GM18868 (cell line): ENCODE results near the gene KRT71.
"Not testable (repeated sequence)": the region's sequence is repeated elsewhere in the genome, so short reads cannot be mapped to it uniquely, and the experiment has no call there.

Source experiments
- ATAC-seq: cut with Tn5 transposase; IDR thresholded peaks from one replicate; pipeline ENCODE4 v1.9.1; 2021; ENCODE audit warnings: mild to moderate bottlenecking, moderate library complexity; ENCODE audit not compliant: unreplicated experiment

Gene KRT71

DNA sequence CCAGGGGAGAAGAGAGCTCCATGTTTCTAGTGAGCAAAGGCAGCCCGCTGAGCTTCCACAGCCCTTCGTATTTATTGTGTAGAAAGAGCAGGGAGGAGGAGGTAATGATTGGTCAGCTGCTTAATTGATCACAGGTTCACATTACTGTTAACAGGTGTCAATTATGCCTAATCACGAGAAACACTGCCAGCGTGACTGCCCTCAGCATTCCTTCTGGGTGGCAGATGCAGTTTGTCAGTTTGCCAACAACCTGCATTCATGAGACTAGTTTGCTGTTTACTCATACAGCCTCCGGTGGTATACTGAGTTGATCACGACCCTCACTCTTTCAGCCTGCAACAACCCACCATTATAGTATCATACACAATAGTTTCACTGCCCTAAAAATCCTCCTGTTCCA is 52.4 kb downstream of the KRT71 start:
- ATAC-seq = not testable (repeated sequence)

DNA sequence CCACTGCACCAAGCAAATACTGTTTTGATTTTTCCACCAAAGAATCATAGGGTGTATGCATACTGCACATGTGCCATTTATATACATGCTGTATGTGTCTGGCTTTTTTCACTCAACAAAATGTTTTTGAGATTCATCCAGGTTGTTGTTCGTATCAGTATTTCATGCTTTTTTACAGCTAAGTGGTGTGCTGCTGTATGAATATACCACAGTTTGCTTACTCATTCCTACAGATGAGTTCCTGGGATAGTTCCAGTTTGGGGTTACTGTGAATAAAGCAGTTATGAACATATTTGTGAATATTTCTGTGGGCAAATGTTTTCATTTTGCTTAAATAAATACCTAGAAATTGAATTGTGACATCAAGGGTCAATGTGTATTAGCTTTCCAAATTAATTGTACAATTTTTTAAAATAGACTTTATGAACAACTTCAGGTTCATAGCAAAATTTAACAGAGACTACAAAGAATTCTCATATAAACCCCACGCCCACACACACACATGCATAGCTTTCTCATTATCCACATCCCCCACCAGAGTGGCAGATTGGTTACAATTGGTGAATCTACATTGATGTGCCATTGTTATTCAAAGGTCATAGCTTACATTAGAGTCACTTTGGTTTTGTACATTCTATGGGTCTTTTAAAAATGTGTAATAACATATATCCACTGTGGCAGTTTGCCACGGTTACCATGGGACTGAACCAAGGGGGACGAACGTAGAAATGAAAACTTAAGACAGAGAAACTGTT is 53.0 kb downstream of the KRT71 start:
- no peak for ATAC-seq

DNA sequence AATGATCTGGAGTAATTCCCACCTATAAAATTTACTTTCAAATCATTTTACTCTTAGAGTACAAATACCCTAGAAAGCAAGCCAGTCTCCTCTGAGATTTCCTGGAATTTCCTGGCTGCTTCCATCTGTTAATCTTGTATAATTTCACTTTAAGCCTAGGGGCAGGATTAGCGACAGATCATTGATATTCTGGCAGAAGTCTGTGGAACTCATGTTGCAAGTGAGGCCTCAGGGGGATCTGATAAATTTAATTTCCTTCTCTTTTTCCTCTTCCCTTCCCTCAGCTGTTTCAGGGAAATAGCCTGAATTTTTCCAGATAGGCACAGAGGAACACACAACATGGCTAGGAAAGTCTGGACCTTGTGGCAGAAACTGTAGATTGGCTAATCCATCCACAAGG is 54.0 kb downstream of the KRT71 start:
- no peak for ATAC-seq

DNA sequence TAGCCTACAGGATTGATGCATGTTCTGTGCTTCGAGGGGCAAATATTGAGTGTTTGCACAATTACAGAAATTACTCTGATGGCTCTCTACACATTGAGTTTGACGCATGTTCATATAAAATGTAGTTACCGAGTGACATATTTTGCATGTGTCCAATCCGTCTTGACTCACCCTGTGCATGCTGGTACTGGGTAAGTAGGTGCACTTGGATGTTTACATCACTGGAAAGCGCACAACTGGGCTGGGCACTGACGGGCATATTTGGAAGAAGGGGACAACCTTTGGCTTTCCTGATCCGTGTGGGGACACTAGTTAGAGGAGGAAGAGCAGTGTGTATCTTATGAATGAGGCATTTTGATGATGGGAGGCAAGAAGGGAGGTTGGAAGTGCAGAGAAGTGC is 55.0 kb downstream of the KRT71 start:
- ATAC-seq = no peak

DNA sequence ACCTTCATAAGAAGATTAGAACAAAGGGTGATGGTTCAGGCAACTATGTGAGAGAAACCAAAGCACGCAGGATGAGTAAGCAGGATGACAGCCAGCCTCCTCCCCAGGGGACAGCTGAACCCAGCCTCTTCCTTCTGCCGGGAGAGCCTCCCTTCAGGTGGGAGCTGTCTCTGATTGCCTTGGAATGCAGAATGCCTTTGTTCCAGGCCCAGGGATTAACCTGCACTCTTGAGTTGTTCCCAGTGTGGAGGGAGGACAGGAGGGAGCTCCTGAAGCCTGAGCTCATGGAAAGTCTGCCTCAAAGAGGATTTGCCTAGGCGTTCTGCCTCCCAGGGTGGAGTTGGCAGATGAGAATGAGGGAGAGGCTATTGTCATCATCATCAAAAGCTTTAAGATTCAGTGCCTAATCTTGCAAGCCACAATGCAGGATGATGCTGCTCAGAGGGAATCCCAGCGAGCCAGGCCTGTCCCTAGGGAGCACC is 56.3 kb downstream of the KRT71 start:
- no peak for ATAC-seq

DNA sequence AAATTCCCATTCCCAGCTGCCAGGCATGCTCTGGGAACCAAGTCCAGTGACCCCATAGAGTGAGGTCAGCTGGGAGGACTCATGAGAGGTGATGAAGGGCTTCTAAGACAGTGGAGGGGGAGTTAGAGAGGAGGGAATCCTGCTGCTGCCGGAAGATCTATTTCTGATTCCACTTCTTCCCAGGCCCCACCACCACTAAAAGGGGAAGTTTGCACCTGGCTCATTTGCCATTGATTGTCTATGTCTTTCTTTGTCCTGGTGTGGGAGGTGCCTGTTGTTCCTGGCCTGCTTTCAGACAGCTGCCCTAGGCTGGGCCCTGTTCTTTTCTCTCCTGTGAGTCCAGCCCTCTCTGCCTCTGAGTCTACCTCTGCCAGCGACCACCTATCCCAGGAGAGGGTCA is 56.9 kb downstream of the KRT71 start:
- ATAC-seq = no peak

DNA sequence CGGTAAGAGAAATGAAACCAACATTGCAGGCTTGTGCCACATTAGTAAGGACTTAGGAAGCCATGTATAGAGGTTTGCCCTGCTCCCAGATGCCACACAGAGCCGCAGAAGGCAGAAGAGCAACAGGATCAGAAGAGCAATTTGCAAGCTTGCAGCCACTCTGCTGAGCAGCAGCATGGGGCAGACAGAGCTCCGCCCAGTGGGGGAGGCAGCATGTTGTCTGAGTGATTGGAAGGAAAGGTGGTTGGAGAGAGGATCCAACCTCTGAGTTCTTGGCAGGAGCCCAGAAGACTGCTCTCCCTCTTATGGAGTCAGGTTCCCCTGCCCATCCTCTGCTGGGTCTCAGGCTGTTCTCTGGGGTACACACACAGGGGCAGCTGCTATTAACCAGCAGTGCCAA is 57.6 kb downstream of the KRT71 start:
- ATAC-seq = no peak

DNA sequence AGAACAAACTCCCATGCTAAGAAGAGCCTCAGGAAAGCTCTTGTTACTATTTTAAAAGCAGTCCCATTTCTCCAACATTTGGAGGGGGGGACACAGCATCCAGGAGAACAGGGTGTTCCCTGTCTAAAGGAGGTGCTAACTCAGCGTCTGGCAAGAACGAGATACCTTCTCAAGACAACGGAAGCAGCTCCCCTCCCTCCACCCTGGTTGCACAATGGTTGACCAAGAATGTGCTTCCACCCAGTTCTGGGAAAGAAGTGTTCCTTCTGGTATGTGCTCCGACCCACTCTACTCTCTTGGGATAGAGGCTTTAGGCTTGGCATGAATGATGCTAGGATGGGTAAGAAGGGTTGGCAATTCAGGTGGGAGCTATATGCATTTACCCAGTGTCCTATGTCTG is 58.4 kb downstream of the KRT71 start:
- no peak for ATAC-seq

DNA sequence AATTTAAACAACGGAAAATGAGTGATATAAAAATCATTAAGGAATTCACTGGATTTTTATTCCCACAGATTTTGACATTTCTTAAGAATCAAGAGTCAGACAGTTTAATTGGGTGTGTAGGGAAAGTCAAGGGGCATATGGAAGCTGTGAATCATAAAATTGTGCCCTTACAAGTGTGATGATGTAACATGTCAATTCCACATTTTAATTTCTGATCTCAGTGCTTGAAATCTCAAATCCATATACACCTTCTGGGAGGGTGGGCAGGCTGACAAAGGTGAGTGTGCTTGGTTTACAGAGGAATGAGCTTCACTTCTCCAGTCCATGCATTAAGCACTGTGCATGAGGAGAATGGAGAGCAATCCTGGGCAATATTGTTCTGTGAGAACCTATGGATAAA is 58.8 kb downstream of the KRT71 start:
- ATAC-seq = no peak
